Measurements from ENCODE around the gene NME3. TPM values are rescaled to one million over a fixed set of nuclear protein-coding genes. Genes with fewer than 3 reads are reported as not detected.

NME3 gene
- total and polyA plus RNA-seq, 2 donors (not counting 3 experiments of a cell fraction or from before 2014, with no cell fraction given): 38.2 to 74.4 TPM

DNA sequence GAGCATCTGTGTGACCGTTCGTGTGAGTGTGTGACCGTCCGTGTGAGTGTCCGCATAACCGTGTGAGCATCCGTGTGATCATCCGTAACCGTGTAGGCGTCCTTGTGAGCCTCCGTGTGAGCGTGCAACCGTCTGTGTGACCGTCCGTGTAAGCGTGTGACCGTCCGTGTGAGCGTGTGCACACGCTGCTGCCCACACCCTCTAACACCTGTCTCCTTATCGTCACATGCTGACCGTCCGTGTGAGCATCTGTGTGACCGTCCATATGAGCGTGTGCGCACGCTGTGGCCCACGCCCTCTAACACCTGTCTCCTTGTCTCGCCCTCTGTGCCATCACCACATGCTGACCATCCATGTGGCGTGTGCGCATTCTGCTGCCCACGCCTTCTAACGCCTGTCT, 31.1 kb downstream of the NME3 start:
- POLR2A ChIA-PET: no interaction called here
- H4K20me1 ChIP-seq (replicated peaks; ENCODE audit: control insufficient read depth, extremely low read depth, insufficient read depth, low read length): no peaks in the 10 kb centered on the region
- no peaks in the 10 kb centered on the region for H3K79me2 ChIP-seq (ENCODE audit: control insufficient read depth, insufficient read depth, low read length)
- peaks cover 0 to 25% of the 10 kb centered on the region in 2 experiments for H3K36me3 ChIP-seq (ENCODE audit: control insufficient read depth in 2 of 2, extremely low read depth in 1 of 2, insufficient read depth in 2 of 2, low read length in 2 of 2)
- no peak overlapping the region for H3K4me3 ChIP-seq (replicated peaks in 1 of 3; ENCODE audit: insufficient read depth in 1 of 3, low read depth in 1 of 3, low read length in 3 of 3)
- H3K9me3 ChIP-seq (replicated peaks; ENCODE audit: control insufficient read depth, insufficient read depth, low read length): no peaks in the 10 kb centered on the region
- no peak for FAIRE-seq
- CTCF ChIA-PET: no interaction called here
- no peaks in the 10 kb centered on the region for H3K4me1 ChIP-seq (ENCODE audit: control insufficient read depth, extremely low read depth, insufficient read depth, low read length)
- H3K27ac ChIP-seq (ENCODE audit: insufficient read depth, low read depth, low read length): no peak overlapping the region
- dilution Hi-C loops (cut with MboI; ENCODE audit: extremely low pct_ligation_motif_present, low sequenced_read_pairs): no loop called here
- H2AFZ ChIP-seq (ENCODE audit: low read depth, low read length): no peak overlapping the region
- H3K9me1 ChIP-seq (replicated peaks; ENCODE audit: control insufficient read depth, extremely low read depth, insufficient read depth, low read length): no peaks in the 10 kb centered on the region
- no peak overlapping the region for H3K4me2 ChIP-seq (ENCODE audit: insufficient read depth, low read length)
- TF ChIP-seq JUN (IDR thresholded peaks at IDR 0.05; ENCODE audit: borderline replicate concordance, insufficient read depth, insufficient read length, low read depth) (no peak), EZH2 (IDR thresholded peaks at IDR 0.05; ENCODE audit: borderline replicate concordance, low read depth, low read length, severe bottlenecking) (no peak), GATA2 (IDR thresholded peaks at IDR 0.05; ENCODE audit: insufficient read depth, insufficient read length, low read depth, low read length) (no peak), FOS (IDR thresholded peaks at IDR 0.05; ENCODE audit: borderline replicate concordance, insufficient read depth, low read length) (no peak), POLR2A (IDR thresholded peaks at IDR 0.05; ENCODE audit: low read depth, low read length) (no peak), POLR2AphosphoS5 (IDR thresholded peaks at IDR 0.05; ENCODE audit: insufficient read depth, low read depth, low read length) (no peak), MYC (IDR thresholded peaks at IDR 0.05; ENCODE audit: low read depth, low read length) (no peak)
- TF ChIP-seq, protein P1, sequence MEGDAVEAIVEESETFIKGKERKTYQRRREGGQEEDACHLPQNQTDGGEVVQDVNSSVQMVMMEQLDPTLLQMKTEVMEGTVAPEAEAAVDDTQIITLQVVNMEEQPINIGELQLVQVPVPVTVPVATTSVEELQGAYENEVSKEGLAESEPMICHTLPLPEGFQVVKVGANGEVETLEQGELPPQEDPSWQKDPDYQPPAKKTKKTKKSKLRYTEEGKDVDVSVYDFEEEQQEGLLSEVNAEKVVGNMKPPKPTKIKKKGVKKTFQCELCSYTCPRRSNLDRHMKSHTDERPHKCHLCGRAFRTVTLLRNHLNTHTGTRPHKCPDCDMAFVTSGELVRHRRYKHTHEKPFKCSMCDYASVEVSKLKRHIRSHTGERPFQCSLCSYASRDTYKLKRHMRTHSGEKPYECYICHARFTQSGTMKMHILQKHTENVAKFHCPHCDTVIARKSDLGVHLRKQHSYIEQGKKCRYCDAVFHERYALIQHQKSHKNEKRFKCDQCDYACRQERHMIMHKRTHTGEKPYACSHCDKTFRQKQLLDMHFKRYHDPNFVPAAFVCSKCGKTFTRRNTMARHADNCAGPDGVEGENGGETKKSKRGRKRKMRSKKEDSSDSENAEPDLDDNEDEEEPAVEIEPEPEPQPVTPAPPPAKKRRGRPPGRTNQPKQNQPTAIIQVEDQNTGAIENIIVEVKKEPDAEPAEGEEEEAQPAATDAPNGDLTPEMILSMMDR (IDR thresholded peaks at IDR 0.05; ENCODE audit: extremely low read depth in 1 of 2, insufficient read depth in 1 of 2, low read depth in 1 of 2, low read length in 2 of 2): no peak
- TF ChIP-seq, protein P2, sequence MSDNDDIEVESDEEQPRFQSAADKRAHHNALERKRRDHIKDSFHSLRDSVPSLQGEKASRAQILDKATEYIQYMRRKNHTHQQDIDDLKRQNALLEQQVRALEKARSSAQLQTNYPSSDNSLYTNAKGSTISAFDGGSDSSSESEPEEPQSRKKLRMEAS (IDR thresholded peaks at IDR 0.05; ENCODE audit: insufficient read depth, insufficient read length): no peak
- intact Hi-C loops (cut with micrococcal nuclease): no loop called here
- BruUV-seq (replicated peaks): no TSS peak
- no peak overlapping the region for H3K9ac ChIP-seq (replicated peaks; ENCODE audit: extremely low read depth, insufficient read depth, low read length)
- H3K27me3 ChIP-seq (ENCODE audit: control insufficient read depth in 2 of 2, insufficient read depth in 2 of 2, low read length in 2 of 2): no peaks in the 10 kb centered on the region
- DNase-seq (ENCODE audit: low read depth, low spot score): no peak

Measured in endothelial cell of umbilical vein (primary cell).